ENCODE results near the gene FEM1A.
"Not testable (repeated sequence)": the region's sequence is repeated elsewhere in the genome, so short reads cannot be mapped to it uniquely, and the experiment has no call there.

FEM1A gene

DNA sequence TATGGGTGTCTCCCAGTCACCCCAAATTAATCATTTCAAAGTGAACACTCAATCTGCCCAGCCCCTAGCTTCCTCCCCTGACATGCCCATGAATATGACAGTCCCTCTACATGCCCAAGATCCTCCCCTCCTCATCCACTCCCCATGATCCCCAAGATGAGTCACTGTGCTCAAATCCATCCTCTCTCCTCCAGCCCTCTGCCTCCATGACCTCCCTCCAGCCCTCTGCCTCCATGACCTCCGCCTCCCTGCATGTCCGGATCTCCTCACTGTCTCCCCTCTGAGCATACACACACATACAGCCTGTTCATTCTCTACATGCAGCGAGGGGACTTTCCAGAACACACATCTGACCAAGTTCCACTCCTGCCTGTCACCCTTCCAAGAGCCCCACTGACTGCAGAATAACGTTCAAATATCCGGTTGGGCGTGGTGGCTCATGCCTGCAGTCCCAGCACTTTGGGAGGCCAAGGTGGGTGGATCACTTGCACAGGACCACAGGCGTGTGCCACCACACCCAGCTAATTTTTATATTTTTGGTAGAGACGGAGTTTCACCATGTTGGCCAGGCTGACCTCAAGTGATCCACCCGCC is 18.4 kb upstream of the FEM1A start:
- DNase-seq (ENCODE audit: low read depth), result peak; percentile 73

DNA sequence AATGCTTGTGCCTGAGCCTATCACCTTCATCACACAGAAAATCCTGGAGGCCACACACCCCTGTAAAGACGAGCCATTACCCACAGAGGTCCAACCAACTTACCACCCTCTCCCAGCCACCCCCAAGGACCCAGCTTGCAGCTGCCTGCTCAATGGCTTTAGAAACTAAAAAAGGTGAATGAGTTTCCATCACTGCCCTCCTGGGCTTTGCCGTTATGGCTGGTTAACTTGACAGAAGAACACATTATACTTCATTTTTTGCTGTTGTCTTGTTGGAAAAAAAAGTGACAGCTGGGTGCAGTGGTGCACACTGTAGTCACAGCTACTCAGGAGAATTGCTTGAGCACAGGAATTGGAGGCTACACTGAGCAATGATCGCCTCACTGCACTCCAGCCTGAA is 17.4 kb upstream of the FEM1A start:
- no peak overlapping the region for H3K4me3 ChIP-seq (ENCODE audit: low read depth, low read length)
- DNase-seq (ENCODE audit: low read depth), result no peak
- TF ChIP-seq, protein P1, sequence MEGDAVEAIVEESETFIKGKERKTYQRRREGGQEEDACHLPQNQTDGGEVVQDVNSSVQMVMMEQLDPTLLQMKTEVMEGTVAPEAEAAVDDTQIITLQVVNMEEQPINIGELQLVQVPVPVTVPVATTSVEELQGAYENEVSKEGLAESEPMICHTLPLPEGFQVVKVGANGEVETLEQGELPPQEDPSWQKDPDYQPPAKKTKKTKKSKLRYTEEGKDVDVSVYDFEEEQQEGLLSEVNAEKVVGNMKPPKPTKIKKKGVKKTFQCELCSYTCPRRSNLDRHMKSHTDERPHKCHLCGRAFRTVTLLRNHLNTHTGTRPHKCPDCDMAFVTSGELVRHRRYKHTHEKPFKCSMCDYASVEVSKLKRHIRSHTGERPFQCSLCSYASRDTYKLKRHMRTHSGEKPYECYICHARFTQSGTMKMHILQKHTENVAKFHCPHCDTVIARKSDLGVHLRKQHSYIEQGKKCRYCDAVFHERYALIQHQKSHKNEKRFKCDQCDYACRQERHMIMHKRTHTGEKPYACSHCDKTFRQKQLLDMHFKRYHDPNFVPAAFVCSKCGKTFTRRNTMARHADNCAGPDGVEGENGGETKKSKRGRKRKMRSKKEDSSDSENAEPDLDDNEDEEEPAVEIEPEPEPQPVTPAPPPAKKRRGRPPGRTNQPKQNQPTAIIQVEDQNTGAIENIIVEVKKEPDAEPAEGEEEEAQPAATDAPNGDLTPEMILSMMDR (IDR thresholded peaks at IDR 0.05; ENCODE audit: insufficient read depth, low read depth, low read length, missing control alignments), result no peak

More for the DNA sequence above, 18.4 kb upstream of the FEM1A start:
- TF ChIP-seq, protein P1 (IDR thresholded peaks at IDR 0.05; ENCODE audit: insufficient read depth, low read depth, low read length, missing control alignments), result no peak
- no peak overlapping the region for H3K4me3 ChIP-seq (ENCODE audit: low read depth, low read length)

DNA sequence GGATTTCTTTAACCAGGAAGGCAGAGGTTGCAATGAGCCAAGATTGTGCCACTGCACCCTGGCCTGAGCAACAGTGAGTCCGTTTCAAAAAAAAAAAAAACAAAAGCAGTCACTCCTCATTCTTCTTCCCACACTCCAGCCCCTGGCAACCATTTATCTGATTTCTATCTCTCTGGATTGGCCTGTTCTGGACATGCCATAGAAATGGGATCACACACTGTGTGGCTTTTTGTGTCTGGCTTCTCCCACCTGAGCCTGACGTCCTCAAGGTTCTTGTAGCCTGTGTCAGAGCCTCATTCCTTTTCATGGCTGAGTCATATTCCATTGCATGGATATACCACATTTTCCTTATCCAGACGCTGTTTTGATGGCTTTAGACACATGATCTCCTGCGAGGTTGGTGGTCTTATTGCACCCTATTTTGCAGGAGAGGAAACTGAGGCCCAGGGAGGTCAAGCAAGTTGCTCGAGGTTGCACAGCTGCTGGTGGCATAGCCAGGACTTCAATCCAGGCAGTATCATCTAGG is 15.8 kb upstream of the FEM1A start:
- no peak for DNase-seq (ENCODE audit: low read depth)

DNA sequence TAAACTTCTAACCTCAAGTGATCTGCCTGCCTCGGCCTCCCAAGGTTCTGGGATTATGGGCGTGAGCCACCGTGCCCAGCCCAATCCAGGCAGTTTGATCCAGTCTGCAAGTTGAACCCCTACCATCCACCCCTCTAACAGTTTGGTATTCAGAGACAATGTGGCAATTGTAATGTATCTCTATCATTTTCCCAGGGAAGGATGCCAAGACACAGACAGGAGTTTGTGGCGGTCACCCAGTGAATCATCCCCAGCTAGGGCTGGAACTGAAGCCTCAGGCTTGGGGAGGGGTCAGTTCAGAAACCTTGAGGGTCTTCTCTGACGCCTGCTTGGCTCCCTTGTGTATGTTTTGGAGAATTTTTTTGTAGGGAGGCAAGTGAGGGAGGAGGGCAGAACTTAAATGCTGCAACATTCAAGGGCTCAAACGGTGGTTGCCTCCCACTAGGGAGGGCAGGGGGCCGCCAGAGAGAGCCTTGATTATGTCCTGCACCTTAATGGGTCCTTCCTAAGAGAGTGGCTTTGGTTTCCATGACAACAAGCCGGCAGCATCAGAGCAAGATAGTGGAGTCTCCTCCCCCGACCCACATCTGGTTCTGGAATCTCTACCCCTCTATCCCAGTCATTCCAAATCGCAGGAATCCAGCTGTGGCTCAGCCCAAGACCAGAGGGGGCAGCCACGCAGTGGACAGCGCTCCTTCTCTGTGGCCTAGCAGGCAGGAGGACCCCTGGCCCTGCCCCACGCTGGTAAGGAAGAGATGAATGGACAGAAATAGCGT is 14.9 kb upstream of the FEM1A start:
- no peak for DNase-seq (ENCODE audit: low read depth)
- TF ChIP-seq, protein P1 (IDR thresholded peaks at IDR 0.05; ENCODE audit: insufficient read depth, low read depth, low read length, missing control alignments), result no peak

More for the DNA sequence above, 15.8 kb upstream of the FEM1A start:
- TF ChIP-seq, protein P1 (IDR thresholded peaks at IDR 0.05; ENCODE audit: insufficient read depth, low read depth, low read length, missing control alignments), result no peak
- no peak overlapping the region for H3K4me3 ChIP-seq (ENCODE audit: low read depth, low read length)

DNA sequence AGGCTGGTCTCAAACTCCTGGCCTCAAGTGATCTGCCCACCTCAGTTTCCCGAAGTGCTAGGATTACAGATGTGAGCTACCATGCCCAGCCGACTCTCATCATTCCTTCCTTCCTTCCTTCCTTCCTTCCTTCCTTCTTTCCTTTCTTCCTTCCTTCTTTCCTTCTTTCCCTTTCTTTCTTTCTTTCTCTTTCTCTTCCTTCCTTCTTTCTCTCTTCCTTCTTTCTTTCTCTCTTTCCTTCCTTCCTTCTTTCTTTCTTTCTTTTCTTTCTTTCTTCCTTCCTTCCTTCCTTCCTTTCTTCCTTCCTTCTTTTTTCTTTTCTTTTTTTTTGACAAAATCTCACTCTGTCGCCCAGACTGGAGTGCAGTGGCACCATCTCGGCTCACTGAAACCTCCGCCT is 13.4 kb upstream of the FEM1A start:
- not testable (repeated sequence) for H3K4me3 ChIP-seq (ENCODE audit: low read depth, low read length); DNase-seq (ENCODE audit: low read depth)

More for the DNA sequence above, 14.9 kb upstream of the FEM1A start:
- no peak overlapping the region for H3K4me3 ChIP-seq (ENCODE audit: low read depth, low read length)

DNA sequence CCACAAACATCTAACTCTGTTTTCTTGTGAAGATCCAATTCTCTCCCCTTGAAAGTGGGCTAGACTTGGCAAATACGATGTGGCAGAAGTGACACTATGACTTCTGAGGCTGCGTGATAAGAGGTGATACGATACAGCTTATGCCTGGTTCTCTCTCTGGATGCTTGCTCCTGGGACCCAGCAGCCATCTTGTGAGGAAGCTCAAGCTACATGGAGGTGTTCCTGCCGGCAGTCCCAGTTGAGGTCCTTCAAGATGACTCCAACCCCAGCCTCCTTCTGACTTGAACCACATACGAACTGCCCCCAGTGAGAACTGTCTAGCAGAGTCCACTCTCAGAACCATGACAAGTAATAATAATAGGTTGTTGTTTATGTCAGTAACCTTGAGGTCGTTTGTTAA is 10.7 kb upstream of the FEM1A start:
- TF ChIP-seq, protein P1 (IDR thresholded peaks at IDR 0.05; ENCODE audit: insufficient read depth, low read depth, low read length, missing control alignments), result no peak
- H3K4me3 ChIP-seq (ENCODE audit: low read depth, low read length), result no peak overlapping the region
- DNase-seq (ENCODE audit: low read depth), result no peak

DNA sequence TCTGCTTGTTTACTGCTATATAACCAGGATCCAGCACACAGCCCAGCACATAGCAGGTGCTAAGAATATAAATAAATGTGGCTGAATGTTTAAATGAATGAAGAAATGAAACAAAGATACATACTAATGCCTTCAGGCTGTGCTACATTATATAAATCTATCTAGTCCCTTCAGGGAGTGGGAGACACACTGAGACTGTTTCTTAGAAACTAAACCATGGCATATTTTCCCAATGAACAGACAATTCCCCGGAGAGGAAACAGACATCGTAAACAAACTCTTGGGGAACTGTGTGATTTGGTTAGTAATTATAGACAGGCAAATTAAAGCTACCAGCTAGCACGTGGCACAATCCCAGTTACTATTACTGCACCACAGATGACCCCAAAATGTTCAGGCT is 9.7 kb upstream of the FEM1A start:
- no peak overlapping the region for H3K4me3 ChIP-seq (ENCODE audit: low read depth, low read length)
- TF ChIP-seq, protein P1 (IDR thresholded peaks at IDR 0.05; ENCODE audit: insufficient read depth, low read depth, low read length, missing control alignments), result no peak
- no peak for DNase-seq (ENCODE audit: low read depth)

DNA sequence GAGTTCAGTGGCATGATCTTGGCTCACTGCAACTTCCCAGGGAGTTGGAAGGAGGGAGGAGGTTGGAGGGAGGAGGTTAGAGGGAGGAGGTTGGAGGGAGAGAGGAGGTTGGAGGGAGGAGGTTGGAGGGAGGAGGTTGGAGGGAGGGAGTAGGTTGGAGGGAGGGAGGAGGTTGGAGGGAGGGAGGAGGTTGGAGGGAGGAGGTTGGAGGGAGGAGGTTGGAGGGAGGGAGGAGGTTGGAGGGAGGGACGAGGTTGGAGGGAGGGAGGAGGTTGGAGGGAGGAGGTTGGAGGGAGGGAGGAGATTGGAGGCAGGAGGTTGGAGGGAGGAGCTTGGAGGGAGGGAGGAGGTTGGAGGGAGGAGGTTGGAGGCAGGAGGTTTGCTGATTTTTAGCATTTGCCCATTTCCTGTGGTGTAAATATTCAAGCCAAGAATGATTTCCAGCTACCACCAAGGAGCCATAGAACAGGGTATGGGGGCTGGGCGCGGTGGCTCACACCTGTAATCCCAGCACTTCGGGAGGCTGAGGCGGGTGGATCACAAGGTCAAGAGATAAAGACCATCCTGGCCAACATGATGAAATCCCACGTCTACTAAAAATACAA is 5.0 kb upstream of the FEM1A start:
- not testable (repeated sequence) for H3K4me3 ChIP-seq (ENCODE audit: low read depth, low read length); DNase-seq (ENCODE audit: low read depth)

DNA sequence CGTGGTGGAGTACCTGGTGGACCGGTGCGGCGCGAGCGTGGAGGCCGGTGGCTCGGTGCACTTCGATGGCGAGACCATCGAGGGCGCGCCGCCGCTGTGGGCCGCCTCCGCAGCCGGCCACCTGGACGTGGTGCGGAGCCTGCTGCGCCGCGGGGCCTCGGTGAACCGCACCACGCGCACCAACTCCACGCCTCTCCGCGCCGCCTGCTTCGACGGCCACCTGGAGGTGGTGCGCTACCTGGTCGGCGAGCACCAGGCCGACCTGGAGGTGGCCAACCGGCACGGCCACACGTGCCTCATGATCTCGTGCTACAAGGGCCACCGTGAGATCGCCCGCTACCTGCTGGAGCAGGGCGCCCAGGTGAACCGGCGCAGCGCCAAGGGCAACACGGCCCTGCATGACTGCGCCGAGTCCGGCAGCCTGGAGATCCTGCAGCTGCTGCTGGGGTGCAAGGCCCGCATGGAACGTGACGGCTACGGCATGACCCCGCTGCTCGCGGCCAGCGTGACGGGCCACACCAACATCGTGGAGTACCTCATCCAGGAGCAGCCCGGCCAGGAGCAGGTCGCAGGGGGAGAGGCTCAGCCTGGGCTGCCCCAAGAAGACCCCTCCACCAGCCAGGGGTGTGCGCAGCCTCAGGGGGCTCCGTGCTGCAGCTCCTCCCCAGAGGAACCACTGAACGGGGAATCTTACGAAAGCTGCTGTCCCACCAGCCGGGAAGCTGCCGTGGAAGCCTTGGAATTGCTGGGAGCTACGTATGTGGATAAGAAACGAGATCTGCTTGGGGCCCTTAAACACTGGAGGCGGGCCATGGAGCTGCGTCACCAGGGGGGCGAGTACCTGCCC is 708 bp downstream of the FEM1A start:
- not testable (repeated sequence) for DNase-seq (ENCODE audit: low read depth)
- peak overlapping the region; percentile 66 for H3K4me3 ChIP-seq (ENCODE audit: low read depth, low read length)

DNA sequence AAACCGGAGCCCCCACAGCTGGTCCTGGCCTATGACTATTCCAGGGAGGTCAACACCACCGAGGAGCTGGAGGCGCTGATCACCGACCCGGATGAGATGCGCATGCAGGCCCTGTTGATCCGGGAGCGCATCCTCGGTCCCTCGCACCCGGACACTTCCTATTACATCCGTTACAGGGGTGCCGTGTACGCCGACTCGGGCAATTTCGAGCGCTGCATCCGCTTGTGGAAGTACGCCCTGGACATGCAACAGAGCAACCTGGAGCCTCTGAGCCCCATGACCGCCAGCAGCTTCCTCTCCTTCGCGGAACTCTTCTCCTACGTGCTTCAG is 1.3 kb downstream of the FEM1A start:
- DNase-seq (ENCODE audit: low read depth), result not testable (repeated sequence)
- peak overlapping the region; percentile 66 for H3K4me3 ChIP-seq (ENCODE audit: low read depth, low read length)
